HG02610 (cell line): Measurements from ENCODE around the gene MCEE.
"Not testable (repeated sequence)": the region's sequence is repeated elsewhere in the genome, so short reads cannot be mapped to it uniquely, and the experiment has no call there.

Source experiments
- ATAC-seq: cut with Tn5 transposase; IDR thresholded peaks from one replicate; pipeline ENCODE4 v1.9.1; 2021; ENCODE audit warnings: mild to moderate bottlenecking, moderate library complexity; ENCODE audit not compliant: unreplicated experiment

The MCEE gene

DNA sequence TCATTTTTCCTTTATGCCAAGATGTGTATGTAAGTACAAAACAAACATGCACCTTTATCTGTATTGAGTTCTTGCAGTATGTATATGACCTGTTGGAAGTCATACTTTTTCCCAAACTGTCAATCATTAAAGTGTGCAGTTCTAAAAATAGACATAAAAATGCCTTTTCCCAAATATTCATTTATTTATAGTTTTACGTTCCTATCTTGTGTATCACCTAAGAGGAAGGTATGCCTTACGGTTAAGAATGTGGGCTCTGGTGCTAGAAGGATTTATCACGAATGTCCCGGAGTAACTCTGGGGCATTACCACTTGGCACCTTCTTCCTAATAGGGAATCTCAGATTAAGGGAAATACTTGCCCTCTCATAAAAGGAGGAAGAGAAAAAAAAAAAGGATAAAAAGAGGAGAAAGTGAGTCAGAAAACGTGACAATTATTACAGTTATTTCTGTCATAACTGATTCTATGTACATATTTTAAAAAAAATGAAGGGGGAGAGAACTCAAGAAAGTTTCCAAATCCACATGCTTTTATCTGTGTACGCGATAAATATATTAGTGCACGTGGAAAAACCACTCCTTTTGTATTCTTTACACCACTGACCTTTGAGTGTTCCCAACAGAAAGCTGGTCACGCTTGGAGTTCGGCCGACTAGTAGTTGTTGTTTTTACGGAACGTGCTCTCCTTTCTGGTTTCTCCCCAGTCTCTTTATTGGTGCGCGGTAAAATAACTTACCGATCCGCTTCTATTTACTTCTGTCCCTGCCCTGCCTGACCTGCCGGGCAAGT is 721 bp downstream of the MCEE start:
- no peak for ATAC-seq

- no peak for ATAC-seq
Measured at GRCh38 chr2:71126957-71127356, 3.1 kb downstream of the MCEE start.

- no peak for ATAC-seq
Measured at GRCh38 chr2:71125506-71126294, 4.3 kb downstream of the MCEE start.

DNA sequence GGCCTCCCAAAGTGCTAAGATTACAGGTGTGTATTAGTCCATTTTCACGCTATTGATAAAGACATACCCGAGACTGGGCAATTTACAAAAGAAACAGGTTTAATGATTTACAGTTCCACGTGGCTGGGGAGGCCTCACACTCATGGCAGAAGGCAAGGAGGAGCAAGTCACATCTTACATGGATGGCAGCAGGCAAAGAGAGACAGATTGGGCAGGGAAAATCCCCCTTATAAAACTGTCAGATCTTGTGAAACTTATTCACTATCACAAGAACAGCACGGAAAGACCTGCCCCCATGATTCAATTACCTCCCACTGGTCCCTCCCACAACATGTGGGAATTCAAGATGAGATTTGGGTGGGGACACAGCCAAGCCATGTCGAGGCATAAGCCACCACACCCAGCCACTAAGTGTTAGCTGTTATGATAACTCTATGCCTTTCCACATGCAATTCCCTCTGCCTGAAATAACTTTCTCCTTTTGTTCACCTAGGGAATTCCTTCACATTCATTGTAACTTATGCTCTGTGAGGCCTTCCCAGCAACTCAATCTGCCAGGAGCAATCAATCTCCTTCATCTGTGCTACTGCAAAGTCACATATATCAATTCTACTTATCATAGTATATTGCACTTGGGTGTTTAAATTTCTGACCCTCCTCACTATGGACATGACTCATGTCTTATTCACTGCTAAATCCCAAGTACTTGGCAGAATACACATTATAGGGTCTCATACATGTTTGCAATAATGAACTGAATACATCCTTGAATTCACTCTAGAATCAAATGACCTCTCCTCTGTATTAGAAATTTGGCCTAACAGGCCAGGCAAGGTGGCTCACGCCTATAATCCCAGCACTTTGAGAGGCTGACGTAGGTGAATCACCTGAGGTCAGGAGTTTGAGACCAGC is 7.4 kb downstream of the MCEE start:
- no peak for ATAC-seq

DNA sequence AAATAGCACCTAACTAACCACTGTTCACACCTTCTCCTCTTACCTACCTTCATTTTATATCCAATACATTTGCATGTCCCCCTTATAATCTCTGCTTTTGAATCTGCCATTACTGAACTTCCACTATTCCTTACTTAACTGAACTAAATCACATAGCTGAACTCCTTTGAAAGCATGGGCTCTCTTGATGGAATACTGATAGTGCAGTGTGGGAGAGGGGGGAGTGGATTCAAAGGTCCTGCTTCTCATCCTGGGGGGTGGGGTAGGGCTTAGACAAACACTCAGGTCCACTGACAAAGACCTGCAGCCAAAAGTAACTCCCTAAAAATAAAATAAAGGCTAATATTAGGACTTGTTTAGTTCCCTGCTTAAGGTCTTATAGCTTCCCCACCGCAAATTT is 8.6 kb downstream of the MCEE start:
- no peak for ATAC-seq

GRCh38 chr2:71120195-71120594 is 9.8 kb downstream of the MCEE start:
- ATAC-seq: no peak

DNA sequence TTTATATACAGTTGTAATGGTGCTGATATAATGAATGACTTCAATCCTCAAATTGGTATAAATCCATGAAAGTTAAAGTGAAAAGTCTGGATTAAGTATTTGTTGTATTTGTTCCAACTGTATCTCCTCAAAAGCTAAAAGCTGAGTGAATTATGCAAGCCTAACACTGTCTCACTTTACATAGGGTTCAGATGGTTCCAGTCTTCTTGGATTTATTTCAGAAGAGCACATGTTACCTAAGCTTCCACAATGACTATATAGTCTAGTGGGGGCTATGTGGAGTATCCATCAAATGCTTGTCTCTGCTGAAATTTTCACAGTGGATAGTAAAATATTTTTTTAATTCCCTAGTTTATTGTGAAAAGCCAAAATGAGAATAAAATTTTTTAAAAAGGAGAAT is 13.0 kb downstream of the MCEE start:
- no peak for ATAC-seq

GRCh38 chr2:71113843-71114242 is 16.2 kb downstream of the MCEE start:
- ATAC-seq: no peak

DNA sequence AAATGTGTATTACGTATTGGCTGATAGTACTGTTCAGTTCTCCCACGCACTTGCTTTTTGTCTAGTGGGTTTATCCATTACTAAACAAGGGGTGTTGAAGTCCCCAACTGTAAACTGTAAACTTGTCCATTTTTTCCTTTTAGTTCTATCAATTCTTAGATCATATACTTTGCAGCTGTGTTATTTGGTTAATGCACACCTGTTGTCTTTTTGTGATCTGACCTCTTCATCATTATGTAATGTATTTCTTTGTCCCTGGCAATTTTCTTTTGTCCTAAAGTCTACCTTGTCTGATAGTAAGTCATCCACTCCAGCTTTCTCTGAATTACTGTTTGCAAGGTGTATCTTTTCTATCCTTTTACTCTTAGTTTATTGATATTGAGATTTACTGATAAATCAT is 21.9 kb downstream of the MCEE start:
- no peak for ATAC-seq

DNA sequence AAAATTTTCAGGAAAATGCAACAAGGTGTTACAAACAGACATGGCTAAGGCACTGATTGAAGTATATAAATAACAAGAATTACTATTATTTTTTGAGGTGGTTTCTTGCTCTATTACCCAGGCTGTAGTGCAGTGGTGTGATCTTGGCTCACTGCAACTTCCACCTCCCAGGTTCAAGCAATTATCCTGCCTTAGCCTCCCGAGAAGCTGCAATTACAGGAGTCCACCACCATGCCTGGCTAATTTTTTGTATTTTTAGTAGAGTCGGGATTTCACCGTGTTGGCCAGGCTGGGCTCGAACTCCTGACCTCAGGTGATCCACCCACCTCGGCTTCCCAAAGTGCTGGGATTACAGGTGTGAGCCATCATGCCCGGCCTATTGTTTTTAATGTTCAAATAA is 23.6 kb downstream of the MCEE start:
- not testable (repeated sequence) for ATAC-seq

DNA sequence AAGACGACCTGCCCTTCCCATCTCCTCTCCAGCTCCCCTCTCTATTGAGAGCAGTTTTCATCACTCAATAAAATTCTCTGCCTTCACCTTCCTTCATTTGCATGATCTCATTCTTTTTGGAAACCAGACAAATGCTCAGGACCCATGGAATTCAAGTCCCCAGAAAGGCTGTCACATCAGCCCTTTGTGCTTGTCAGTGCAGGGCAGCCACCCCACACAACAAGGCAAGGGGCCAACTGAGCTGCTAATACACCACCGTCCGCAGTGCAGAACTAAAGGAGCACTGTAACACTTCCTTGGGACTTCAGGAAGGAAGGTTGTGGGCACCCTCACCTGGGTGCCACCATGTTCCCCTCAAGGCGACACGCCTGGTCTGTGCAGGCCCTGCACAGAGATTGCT is 26.2 kb downstream of the MCEE start:
- ATAC-seq: no peak

DNA sequence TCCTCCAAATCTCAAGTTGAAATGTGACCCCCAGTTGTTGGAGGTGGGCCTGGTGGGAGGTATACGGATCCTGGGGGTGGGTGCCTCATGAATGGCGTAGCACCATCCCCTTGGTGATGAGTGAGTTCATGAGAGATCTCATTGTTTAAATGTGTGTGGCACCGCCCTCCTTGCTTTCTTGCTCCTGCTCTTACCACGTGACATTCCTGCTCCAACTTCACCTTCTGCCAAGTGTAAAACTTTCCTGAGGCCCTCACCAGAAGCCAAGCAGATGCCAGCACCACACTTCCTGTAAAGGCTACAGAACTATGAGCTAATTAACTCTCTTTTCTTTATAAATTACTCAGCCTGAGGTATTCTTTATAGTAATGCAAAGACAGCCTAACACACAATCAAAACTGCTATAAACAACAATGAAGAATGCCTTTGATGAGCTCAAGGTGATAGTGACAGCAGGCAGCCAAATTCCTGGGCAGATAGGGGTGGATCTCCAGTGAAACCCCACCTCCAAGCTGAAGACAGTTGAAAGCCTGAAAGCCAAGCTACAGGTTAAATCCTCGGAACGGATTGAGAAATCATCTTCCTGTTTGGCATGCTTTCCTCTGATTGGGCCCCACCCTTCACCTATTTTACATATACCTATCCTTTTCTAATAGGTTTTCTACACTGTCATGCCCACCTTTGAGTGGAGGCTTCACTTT is 26.9 kb downstream of the MCEE start:
- no peak for ATAC-seq

GRCh38 chr2:71101656-71102055 is 28.4 kb downstream of the MCEE start:
- no peak for ATAC-seq

DNA sequence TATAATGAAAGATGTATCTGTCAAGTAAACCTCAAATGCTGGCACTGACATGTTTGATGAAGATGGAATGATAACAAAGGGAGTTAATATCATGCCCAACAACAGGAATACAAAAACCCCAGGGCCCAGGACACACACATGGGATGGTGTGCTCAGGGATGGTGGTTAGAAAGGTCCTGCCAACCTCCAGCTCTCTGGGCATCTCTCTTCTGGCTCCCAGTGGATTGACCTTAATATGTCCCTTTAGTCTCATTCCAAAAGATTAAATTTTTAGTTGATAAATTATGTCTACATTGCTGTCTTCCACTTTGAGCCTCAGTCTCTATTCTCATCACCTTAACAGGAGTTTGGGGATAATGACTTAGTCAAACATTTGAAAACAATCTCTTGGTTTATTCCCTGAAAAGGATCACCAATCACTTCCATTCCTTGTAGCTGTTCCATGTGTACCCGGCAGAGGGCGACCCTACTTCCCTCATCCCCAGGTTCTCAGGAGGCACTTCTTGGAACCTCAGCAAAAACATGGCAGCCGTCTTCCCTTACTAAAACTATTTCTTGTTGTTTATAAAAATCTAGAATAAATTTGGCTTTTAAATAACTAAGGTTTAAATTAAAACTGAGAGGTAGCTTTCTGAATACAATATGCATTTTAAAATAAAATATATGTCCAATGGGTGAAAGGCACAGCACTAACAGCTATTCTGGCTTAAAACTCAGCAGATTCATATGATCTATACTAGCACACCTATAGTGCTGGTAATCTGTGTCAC is 29.6 kb downstream of the MCEE start:
- ATAC-seq: no peak

DNA sequence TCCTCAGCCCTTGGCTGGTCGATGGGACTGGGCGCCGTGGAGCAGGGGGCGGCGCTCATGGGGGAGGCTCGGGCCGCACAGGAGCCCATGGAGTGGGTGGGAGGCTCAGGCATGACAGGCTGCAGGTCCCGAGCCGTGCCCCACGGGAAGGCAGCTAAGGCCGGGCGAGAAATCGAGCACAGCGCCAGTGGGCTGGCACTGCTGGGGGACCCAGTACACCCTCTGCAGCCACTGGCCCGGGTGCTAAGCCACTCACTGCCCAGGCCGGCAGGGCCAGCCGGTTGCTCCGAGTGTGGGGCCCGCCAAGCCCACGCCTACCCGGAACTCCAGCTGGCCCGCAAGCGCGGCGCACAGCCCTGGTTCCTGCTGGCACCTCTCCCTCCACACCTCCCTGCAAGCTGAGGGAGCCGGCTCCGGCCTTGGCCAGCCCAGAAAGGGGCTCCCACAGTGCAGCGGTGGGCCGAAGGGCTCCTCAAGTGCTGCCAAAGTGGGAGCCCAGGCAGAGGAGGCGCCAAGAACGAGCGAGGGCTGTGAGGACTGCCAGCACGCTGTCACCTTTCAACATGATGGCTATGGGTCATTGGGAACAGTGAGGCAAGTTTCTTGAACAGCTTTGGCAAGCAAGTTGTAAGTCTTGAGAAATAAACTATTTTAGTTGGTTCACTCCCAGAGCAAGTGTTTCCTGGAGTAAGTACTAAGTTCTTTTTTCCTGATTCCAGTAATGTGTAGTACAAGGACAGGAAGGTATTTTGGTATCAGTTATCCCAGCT is 37.4 kb downstream of the MCEE start:
- ATAC-seq: not testable (repeated sequence)

DNA sequence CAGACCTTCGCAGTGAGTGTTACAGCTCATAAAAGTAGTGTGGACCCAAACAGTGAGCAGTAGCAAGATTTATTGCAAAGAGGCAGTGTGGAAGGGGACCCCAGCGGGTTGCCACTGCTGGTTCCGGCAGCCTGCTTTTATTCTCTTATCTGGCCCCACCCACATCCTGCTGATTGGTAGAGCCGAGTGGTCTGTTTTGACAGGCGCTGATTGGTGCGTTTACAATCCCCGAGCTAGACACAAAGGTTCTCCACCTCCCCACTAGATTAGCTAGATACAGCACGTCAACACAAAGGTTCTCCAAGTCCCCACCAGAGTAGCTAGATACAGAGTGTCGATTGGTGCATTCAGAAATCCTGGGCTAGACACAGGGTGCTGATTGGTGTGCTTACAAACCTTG is 38.2 kb downstream of the MCEE start:
- ATAC-seq: not testable (repeated sequence)

DNA sequence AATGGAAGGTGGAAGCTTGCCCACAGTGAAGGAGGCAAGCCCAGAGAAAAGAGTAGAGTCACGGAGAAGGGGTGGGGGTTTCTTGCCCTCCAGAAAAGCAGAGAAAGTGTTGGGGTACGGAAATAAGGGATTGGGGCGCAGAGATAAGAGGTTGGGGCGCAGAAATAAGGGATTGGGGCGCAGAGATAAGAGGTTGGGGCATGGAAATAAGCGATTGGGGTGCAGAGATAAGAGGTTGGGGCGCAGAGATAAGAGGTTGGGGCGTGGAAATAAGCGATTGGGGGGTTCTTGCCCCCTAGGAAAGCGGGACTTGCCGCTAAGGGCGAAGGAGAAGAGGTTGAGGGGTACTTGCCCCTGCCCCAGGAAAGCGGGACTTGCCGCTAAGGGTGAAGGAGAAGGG is 40.6 kb downstream of the MCEE start:
- not testable (repeated sequence) for ATAC-seq

DNA sequence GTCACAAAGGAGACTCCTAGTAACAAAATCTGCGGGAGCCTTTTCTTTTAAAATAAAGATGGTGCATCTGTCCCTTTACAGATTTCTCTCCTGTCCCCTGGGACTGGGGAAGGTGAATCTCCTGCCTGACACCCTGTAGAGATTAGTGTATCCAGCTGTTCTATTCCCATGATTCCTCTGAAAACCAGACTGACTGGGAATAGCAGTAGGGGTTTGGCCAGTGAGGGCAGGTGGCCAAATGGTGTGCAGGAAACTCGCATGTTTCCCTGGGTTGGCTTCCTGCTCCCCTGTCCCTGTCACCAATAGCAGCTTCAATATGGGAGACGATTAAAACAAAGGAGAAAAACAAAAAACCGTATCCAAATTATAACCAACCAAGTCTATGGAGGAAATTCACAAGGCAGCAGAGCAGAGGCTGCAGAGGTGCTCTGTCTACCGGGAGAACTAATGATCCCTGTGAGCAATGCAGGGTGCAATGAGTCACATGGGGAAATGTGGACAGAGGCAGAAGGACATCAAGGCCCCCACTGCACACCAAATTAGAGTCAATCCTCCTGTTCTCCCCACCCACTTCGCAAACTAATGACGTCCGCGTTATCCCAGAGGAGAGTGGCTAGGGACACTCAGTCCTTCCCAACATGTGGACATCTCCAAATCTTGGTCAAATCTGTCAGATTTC is 44.6 kb downstream of the MCEE start:
- not testable (repeated sequence) for ATAC-seq
